Spinal cord (tissue), 10 donors: ENCODE measurements around the gene LRRC14B. TPM values are rescaled to one million over a fixed set of nuclear protein-coding genes. Genes with fewer than 3 reads are reported as not detected.
"Not testable (repeated sequence)": the region's sequence is repeated elsewhere in the genome, so short reads cannot be mapped to it uniquely, and the experiment has no call there.

Experiments
- DNase-seq, 6 donors: peaks; one replicate each; pipeline versions ENCODE4 v3.0.0 to v3.0.0-alpha.2; 2013 to 2015; ENCODE audit warnings: low spot score in 6 of 6, low read depth in 4 of 6
- H3K27ac ChIP-seq: one replicate; pipeline ENCODE4 v1.5.1; 2013; ENCODE audit warnings: low read depth, low read length, control low read depth
- H3K27me3 ChIP-seq: one replicate; pipeline ENCODE4 v1.6.1; 2013; ENCODE audit warnings: low read length; ENCODE audit not compliant: control insufficient read depth, insufficient read depth
- H3K36me3 ChIP-seq: one replicate; pipeline ENCODE4 v1.6.1; 2013; ENCODE audit warnings: low read length; ENCODE audit not compliant: control insufficient read depth, insufficient read depth
- H3K4me1 ChIP-seq: one replicate; pipeline ENCODE4 v1.6.1; 2013; ENCODE audit warnings: low read length; ENCODE audit not compliant: control insufficient read depth, insufficient read depth
- H3K4me3 ChIP-seq: one replicate; pipeline ENCODE4 v1.5.1; 2013; ENCODE audit warnings: low read depth, low read length, control low read depth
- H3K9me3 ChIP-seq: one replicate; pipeline ENCODE4 v1.6.1; 2013; ENCODE audit warnings: low read length; ENCODE audit not compliant: control insufficient read depth, insufficient read depth
- WGBS: methylation state at CpG from one replicate; pipeline ENCODE4 v1.1.5; 2013; ENCODE audit warnings: missing lambda C conversion rate; ENCODE audit not compliant: insufficient coverage; 5-methylcytosine and 5-hydroxymethylcytosine counted together
- polyA plus RNA-seq, 2 donors: library from polyadenylated mRNA; unstranded; fragments of 120-200 nt; gene quantifications; one replicate each; pipeline ENCODE4 v1.2.1, GENCODE V29; 2013; ENCODE audit not compliant: insufficient read length in 2 of 2
- total RNA-seq, 2 donors: library from RNA; depleted of rRNA in 1 of 2; stranded (reverse); fragments of 120-200 nt in 1 of 2; fragments of >200 nt in 1 of 2; gene quantifications; one replicate each; pipeline versions ENCODE4 v1.2.3 to v1.2.4, GENCODE V29; 2013 to 2014
- donor health status: healthy.

The LRRC14B gene
- total and polyA plus RNA-seq, 4 donors, result 0.39 to 2.7 (median 1.1) TPM

GRCh38 chr5:228886-229285 lies 37.6 kb downstream of the LRRC14B start:
- H3K27ac ChIP-seq, result no peak overlapping the region
- no peak for DNase-seq
- no peaks in the 10 kb centered on the region for H3K4me1 ChIP-seq
- H3K36me3 ChIP-seq, result peaks cover 67% of the 10 kb centered on the region
- no peak overlapping the region for H3K4me3 ChIP-seq
- 89% methylated on average over 1 of the region's 3 CpGs for WGBS
- H3K27me3 ChIP-seq, result no peaks in the 10 kb centered on the region
- no peaks in the 10 kb centered on the region for H3K9me3 ChIP-seq

GRCh38 chr5:230711-231110 lies 39.4 kb downstream of the LRRC14B start:
- Histone ChIP-seq H3K27ac (no peak overlapping the region), H3K4me3 (no peak overlapping the region), H3K36me3 (peaks cover 61% of the 10 kb centered on the region), H3K4me1 (no peaks in the 10 kb centered on the region), H3K27me3 (no peaks in the 10 kb centered on the region), H3K9me3 (no peaks in the 10 kb centered on the region)
- 96% methylated on average over 12 of the region's 14 CpGs for WGBS
- DNase-seq, result no peak

DNA sequence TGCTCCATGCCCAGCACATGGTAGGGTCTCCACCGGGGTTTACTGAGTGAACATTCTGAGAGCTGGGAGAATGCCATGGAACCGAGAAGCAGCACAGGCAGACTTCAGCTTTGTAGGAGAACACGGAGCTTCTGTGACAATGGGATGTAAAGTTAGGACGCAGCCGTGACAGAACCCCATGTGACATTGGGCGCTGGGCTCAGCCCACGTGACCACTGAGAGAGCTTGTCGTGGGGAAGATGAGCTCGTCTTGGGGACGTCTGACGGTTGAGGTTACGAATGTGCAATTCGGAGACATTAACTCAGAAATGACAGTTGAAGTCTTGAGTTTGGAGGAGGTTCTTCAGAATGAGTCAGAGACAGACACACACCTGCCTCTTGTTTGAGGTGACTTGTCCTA lies 40.4 kb downstream of the LRRC14B start:
- 92% methylated on average over 13 of the region's 13 CpGs for WGBS
- no peak overlapping the region for H3K27ac ChIP-seq
- DNase-seq, result no peak
- no peak overlapping the region for H3K4me3 ChIP-seq
- H3K27me3 ChIP-seq, result no peaks in the 10 kb centered on the region
- H3K4me1 ChIP-seq, result no peaks in the 10 kb centered on the region
- H3K36me3 ChIP-seq, result peaks cover 57% of the 10 kb centered on the region
- H3K9me3 ChIP-seq, result no peaks in the 10 kb centered on the region

- H3K36me3 ChIP-seq, result peaks cover 45% of the 10 kb centered on the region
- not testable (repeated sequence) for H3K27ac ChIP-seq, H3K4me1 ChIP-seq, H3K9me3 ChIP-seq, H3K4me3 ChIP-seq, DNase-seq, H3K27me3 ChIP-seq
- WGBS, result 97% methylated on average over 16 of the region's 20 CpGs
Observed at GRCh38 chr5:233426-233825, 42.1 kb downstream of the LRRC14B start.

DNA sequence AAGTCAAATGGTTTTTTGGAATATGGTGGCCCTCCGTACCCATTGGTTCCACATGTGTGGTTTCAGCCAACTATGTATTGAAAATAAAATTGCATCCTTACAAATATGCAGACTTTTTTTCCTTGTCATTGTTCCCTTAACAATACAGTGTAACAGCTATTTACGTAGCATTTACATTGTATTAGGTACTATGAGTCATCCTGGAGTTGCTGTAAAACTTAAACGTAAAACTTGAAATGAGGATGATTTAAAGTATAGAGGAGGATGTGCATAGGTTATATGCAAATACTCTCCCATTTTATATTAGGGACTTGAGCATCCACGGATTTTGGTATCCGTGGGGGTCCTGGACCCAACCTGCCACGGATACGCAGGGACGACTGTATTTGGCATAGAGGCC lies 43.2 kb downstream of the LRRC14B start:
- peaks cover 48% of the 10 kb centered on the region for H3K36me3 ChIP-seq
- no peaks in the 10 kb centered on the region for H3K4me1 ChIP-seq
- WGBS, result 100% methylated on average over 5 of the region's 8 CpGs
- H3K27ac ChIP-seq, result no peak overlapping the region
- H3K9me3 ChIP-seq, result no peaks in the 10 kb centered on the region
- DNase-seq, result no peak
- H3K27me3 ChIP-seq, result no peaks in the 10 kb centered on the region
- no peak overlapping the region for H3K4me3 ChIP-seq

GRCh38 chr5:235527-235926 lies 44.2 kb downstream of the LRRC14B start:
- H3K4me1 ChIP-seq, H3K9me3 ChIP-seq, H3K27me3 ChIP-seq, DNase-seq, H3K4me3 ChIP-seq, H3K27ac ChIP-seq: not testable (repeated sequence)
- H3K36me3 ChIP-seq, result peaks cover 48% of the 10 kb centered on the region
- WGBS, result 100% methylated on average over 3 of the region's 9 CpGs

DNA sequence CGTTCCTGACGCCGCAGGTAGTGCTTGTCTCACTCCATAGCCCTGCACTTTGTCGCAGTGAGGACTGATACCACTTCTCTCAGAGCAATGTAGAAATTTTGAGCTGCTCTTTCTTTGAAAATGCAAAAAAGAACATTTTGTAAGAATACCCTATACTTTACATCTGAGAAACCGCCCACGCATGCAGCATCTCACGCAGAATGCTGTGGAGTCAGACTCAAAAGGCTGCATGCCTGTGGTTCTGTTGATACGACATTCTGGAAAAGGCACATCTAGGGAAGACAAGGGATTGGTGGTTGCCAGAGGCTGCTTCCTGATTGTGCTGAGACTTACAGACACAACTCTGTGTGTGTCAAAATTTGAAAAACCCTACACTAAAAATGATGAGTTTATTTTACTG lies 46.6 kb downstream of the LRRC14B start:
- H3K27ac ChIP-seq, H3K27me3 ChIP-seq, DNase-seq, H3K9me3 ChIP-seq, H3K4me3 ChIP-seq, H3K4me1 ChIP-seq: not testable (repeated sequence)
- 87% methylated on average over 4 of the region's 8 CpGs for WGBS
- H3K36me3 ChIP-seq, result peaks cover 43% of the 10 kb centered on the region

GRCh38 chr5:240550-240949 lies 49.3 kb downstream of the LRRC14B start:
- peaks cover 29% of the 10 kb centered on the region for H3K36me3 ChIP-seq
- not testable (repeated sequence) for H3K4me3 ChIP-seq, DNase-seq, H3K4me1 ChIP-seq, H3K9me3 ChIP-seq, H3K27me3 ChIP-seq, H3K27ac ChIP-seq
- 100% methylated on average over 1 of the region's 7 CpGs for WGBS

DNA sequence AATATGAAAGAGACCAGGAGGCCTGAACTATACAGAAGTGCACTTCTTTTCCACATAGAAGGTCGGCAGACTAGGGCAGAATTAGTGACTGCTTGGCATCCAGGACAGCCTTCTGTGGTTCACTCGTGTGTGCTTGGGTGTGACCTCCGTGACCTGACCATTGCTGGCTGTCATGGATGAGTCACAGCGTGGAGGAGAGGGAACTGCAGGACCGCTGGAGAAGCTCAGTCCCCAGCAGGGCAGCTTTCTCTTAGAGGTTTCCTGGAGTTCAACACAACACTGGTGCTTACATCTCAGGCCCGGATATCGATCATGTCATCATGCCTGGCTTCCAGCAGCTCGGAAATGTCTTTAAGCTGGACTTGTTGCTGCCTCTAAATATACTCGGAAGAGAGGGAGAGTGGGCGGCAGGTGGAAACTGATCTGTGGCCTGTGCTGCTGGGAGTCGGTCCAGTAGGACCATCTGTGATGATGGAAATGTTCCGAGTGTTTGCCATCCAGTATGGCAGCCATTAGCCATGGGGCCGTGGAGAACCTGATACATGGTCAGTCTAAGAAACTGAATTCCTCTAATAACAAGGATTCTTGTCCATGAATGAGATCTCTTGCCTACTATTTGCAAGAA lies 49.9 kb downstream of the LRRC14B start:
- H3K4me1 ChIP-seq, H3K27me3 ChIP-seq, H3K4me3 ChIP-seq, H3K9me3 ChIP-seq, DNase-seq, H3K27ac ChIP-seq: not testable (repeated sequence)
- WGBS, result 93% methylated on average over 6 of the region's 13 CpGs
- H3K36me3 ChIP-seq, result peaks cover 24% of the 10 kb centered on the region

DNA sequence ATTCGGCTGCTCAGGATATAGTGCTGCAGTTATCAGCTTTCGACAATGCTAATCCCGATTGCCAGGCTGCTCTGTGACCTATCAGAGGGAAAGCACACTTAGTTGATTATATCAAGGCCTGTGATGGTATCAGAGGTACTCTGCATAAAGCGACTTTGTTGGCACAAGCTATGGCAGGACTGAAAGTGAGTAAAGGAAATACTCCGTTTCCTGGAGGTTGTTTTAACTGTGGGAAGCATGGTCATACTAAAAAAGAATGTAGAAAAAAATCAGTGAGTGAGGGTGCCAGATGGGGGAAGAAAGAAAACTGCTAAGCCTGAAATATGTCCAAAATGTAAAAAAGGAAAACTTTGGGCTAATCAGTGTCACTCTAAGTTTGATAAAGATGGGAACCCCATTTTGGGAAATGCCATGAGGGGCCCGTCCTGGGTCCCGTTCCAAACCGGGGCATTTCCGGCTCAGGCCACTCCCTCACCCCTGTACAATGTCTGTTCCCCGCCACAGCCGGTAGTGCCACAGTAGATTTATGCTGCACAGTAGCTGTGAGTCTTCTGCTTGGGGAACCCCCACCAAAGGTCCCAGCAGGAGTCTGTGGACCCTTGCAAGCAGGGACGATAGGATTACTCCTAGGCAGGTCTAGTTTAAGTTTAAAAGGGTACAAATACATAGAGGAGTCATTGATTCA lies 52.5 kb downstream of the LRRC14B start:
- not testable (repeated sequence) for H3K4me3 ChIP-seq, H3K4me1 ChIP-seq, H3K27me3 ChIP-seq, H3K9me3 ChIP-seq, DNase-seq, H3K27ac ChIP-seq
- 93% methylated on average over 4 of the region's 12 CpGs for WGBS
- peaks cover 18% of the 10 kb centered on the region for H3K36me3 ChIP-seq
